ENCODE results near the gene USP24. TPM values are rescaled to one million over a fixed set of nuclear protein-coding genes. Genes with fewer than 3 reads are reported as not detected.

The USP24 gene
- total RNA-seq, 4 donors from 2014 or later, result 68.2 to 137 (median 96.1) TPM

DNA sequence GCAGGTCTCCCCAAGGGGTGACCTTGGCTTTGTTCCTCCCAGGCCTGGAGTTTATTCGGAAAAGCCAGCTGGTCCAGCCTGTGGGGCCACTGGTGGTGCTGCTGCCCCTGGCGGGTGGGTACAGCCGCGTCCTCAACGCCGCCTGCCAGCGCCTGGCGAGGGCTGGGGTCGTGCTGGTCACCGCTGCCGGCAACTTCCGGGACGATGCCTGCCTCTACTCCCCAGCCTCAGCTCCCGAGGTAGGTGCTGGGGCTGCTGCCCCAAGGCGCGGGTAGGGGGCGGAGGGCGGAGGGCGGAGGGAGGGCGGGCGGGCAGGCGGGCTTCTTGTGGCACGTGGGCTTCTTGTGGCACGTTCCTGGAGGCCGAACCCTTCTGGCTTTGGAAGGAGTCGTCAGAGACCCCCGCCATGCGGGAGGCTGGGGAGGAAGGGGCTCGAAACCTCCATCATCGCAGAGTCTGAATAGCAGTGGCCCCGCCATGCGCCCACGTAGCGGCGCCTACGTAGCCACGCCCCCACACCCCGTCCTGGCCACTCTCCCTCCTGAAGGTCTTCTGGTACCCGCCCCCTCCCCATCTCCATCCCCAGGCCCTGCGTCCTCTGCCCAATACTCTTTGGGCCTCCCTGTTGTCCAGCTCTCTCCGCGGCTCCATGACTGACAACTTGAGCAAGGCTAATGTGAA is 159.1 kb downstream of the USP24 start:
- TF ChIP-seq, protein P1, sequence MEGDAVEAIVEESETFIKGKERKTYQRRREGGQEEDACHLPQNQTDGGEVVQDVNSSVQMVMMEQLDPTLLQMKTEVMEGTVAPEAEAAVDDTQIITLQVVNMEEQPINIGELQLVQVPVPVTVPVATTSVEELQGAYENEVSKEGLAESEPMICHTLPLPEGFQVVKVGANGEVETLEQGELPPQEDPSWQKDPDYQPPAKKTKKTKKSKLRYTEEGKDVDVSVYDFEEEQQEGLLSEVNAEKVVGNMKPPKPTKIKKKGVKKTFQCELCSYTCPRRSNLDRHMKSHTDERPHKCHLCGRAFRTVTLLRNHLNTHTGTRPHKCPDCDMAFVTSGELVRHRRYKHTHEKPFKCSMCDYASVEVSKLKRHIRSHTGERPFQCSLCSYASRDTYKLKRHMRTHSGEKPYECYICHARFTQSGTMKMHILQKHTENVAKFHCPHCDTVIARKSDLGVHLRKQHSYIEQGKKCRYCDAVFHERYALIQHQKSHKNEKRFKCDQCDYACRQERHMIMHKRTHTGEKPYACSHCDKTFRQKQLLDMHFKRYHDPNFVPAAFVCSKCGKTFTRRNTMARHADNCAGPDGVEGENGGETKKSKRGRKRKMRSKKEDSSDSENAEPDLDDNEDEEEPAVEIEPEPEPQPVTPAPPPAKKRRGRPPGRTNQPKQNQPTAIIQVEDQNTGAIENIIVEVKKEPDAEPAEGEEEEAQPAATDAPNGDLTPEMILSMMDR (IDR thresholded peaks at IDR 0.05; ENCODE audit: low read depth), result no peak

DNA sequence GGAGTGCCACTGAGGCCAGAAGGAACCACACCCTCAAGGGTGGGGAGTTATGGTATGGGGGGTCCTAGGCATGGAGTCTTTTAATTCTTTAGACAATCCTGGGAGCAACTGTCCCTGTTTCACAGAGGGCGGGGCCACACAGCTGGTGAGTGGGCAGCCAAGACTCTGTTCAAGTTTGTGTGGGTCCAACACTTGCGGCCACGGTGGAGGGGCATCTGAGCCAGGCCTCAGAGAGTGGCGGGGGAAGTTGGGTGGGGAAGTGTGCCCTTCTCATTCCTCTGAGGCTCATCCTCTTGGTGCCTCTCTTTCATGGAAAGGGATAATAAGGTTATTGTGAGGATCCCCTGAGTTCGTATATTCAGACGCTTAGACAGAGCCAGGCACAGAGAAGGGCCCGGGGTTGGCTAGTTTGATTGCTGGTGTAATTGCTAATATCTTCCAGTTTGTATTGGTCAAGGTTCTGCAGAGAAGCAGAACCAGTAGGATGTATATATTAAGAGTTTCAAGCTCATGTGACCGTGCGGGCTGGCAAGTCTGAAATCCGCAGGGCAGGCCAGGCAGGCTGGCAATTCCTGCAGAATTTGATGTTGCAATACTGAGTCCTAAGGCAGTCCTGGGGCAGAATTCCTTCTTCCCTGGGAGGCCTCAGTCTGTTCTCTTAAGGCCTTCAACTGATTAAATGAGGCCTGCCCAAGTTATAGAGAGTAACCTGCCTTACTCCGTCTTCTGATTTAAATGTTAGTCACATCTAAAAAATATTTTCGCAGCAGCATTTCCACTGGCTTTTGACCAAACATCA is 159.9 kb downstream of the USP24 start:
- TF ChIP-seq, protein P1 (IDR thresholded peaks at IDR 0.05; ENCODE audit: low read depth), result no peak

DNA sequence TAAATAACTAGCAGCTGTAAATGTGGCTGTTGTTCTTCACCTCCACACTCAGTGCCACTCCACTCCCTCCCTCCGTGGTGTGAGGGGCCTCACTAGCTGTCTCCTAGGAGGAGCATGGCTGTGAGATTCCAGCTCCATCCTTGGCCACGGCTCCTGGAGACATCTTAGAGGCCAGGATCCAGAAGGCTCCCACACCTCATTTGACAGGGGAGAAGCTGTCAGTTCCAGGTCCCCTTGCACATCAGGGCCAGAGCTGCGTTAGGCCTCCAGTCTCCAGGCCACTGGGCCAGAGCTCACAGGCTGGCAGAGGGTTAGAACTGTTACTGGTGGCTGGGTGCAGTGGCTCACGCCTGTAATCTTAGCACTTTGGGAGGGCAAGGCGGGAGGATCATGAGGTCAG is 160.8 kb downstream of the USP24 start:
- TF ChIP-seq, protein P1 (IDR thresholded peaks at IDR 0.05; ENCODE audit: low read depth), result no peak

DNA sequence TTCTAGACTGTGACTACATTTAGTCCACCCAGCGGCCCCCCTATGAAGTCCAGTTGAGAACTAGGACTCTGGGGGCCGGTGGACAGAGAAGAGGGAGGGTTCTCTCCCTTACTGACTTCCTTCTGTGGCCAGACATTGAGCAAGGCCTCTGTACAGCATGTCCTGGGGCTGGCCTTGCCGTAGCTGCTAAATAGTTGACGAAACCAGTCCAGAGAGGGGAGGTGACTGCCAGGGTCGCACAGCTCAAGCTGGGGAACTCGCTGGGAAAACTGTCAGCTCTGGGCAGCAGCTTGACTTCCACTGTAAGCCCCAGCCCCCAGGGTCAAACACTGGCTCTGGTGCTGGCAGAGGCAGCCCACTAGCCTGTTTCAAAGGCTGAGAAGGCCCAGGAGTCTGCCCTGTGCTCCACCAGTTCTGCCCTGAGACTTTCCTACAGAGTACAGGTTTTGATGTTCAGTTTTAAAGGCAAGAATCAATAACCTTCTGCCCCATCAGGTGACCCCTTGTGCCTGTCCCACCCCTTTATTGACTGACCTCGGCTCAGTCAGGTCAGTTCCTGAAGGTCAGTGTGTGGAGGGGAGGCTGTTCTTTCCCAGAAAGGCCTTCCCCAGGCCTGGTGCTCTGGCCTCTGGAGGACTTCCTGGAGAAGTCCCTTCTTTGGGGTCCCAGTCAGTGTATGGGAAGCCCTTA is 161.8 kb downstream of the USP24 start:
- TF ChIP-seq, protein P1 (IDR thresholded peaks at IDR 0.05; ENCODE audit: low read depth), result no peak

DNA sequence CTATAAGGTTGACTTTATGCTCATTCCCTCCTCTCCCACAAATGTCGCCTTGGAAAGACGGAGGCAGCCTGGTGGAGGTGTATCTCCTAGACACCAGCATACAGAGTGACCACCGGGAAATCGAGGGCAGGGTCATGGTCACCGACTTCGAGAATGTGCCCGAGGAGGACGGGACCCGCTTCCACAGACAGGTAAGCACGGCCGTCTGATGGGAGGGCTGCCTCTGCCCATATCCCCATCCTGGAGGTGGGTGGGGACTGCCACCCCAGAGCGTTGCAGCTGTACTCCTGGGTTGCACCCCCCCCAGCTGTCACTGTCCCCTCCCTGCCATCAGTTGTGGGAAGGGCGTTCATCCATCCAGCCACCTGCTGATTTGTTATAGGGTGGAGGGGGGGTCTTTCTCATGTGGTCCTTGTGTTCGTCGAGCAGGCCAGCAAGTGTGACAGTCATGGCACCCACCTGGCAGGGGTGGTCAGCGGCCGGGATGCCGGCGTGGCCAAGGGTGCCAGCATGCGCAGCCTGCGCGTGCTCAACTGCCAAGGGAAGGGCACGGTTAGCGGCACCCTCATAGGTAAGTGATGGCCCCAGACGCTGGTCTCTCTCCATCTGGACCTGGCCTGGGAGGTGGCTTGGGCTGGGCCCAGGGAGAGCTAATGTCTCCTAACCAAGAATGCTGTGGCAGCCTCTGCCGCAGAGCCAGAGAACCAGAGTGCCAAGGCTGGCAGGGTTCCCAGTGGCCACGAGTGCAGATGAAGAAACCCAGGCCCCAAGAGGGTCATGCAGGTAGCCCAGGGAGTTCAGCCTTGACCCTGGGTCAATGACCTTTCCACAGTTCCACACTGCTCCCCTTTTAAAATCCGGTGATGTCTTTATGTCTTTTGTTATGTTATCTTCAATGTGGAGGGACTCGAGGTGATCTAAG is 162.7 kb downstream of the USP24 start:
- TF ChIP-seq, protein P1 (IDR thresholded peaks at IDR 0.05; ENCODE audit: low read depth), result no peak

DNA sequence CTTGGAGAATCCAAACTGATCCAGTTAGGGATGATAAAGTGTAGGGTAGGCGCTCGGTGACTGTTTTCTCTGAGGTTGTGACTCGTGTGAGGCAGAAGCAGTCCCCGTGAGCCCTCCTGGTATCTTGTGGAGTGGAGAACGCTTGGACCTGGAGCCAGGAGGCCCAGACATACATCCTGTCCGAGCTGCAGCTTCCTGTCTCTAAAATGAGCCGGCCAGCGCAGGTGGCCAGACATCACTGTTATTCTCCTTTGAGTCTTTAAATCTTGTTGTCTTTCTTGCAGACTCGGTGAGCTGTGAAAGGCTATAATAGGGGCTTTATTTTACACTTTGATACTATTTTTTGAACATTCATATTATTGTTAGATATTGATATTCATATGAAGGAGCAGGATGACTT is 163.5 kb downstream of the USP24 start:
- TF ChIP-seq, protein P1 (IDR thresholded peaks at IDR 0.05; ENCODE audit: low read depth), result no peak

Data from subcutaneous adipose tissue (tissue), 4 donors.